Suppressor macrophage treated with lipopolysaccharide for 1 hour (primary cell): ENCODE results near the gene ITCH.

Source experiments
- DNase-seq, 3 donors: peaks; one replicate each; pipeline ENCODE4 v3.0.0-alpha.2; 2020 to 2022

Gene ITCH

DNA sequence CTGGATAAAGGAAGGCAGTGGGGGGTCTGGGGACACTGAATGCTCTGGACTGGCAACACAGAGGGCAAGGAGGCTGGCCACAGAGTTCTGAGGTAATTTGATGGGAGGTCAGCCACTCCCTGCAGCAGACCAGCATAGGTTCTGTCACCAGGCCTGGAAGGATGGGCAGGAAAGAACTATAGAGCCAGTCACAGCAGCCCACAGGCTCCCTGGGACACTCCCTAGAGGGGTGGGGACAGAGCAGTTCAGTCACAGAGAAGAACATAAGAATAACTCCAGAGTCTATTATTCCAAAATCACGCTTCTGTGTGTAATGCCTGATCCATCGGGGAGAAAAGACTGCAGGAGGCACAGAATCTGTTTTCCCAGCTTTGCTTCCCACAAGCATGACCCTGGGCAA is 172.8 kb downstream of the ITCH start:
- no peak for DNase-seq

DNA sequence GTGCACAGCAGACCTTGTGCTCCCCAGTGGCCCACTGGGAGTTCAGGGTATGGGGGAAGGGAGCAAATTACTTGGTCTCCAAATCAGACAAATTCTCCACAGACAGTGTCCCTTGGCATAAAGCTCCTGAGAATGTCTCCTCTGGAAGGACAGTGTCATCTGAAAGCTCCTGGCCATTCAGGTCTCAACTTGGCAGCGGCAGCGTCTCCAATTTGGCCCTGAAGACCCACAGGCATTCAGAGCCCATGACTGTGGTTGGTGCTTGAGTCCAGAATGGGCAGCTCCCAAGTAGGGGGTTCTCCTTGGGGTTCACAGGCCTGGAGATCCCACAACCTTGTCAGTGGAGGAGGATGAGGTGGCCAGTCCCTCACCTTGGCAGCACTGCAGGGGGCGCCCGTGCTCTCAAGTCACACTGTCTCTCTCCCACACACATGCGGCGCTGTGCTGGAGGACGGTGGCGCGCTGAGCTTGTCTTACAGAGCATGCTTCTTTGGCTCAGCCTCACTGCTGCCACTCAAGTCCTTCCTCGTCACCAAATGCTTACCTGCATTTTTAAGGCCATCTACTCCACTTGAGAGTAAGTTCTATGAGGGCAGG is 173.8 kb downstream of the ITCH start:
- peak; percentile 41 to 63 (median 47) for DNase-seq

DNA sequence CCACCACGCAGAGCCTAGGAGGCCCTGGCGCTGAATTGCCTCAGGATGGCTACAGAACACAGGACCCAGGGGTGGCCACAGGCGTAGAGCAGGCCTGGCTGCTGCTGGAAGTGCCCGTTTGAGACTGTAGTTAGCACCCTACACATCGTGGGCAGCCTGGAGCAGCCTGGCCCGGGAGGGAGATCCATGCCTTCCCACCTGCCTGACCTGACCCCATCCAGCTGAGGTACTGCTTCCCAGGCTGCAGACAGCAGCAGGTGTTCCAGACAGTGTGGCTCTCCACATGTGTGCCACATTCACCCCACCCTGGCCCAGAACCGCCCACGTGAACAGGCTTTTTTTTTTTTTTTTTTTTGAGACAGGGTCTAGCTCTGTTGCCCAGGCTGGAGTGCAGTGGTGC is 174.6 kb downstream of the ITCH start:
- no peak for DNase-seq

- DNase-seq, result peak; percentile 77 to 83 (median 78)
These were observed 175.6 kb downstream of the ITCH start for GRCh38 chr20:34538671-34539123.

DNA sequence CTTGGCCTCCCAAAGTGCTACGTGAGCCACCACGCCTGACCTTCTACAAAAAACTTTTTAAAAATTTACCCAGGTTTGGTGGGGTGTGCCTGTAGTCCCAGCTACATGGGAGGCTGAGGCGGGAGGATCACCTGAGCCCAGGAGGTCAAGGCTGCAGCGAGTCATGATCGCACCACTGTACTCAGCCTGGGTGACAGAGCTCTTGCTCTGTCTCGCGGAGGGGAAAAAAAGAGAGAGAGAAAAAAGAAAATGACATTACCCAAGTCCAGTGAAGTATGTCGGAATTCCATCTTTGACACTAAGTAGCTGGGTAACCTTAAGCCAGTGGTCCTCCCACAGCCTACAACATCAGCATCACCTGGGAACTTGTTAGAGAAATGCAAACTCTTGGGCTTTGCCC is 176.7 kb downstream of the ITCH start:
- DNase-seq, result no peak

- no peak for DNase-seq
These were observed 177.7 kb downstream of the ITCH start for GRCh38 chr20:34540596-34541263.

DNA sequence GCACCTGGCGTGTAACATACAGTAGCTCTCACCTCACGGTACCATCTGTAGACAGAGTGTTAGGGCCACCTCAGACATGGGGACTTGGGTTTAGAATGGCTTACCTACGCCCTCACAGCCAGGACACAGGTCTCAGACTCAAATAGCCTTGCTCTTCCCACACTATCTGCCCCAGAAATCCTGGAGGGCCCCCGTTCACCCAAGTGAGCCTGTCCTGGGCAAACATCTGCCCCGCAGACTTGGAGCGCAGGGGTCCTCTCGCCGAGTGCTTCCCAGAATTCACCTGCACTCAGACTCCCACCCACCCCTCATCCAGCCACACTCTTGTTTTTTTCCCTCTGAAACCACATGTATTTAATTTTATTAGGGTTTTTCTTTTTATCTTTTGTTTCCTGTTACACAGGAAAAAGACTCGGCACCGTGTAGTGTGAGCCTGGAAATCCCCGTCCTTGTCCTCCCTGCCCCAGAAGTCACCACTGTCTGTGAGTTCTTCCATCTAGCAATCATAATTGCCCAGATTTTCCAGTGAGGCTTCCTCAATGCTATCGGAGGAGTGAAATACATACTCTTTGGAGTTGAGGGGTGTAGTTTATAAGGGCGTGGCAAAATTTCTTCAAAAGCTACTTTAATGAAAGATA is 178.3 kb downstream of the ITCH start:
- no peak for DNase-seq

GRCh38 chr20:34541917-34542316 is 178.8 kb downstream of the ITCH start:
- no peak for DNase-seq

GRCh38 chr20:34542439-34542838 is 179.4 kb downstream of the ITCH start:
- no peak for DNase-seq

DNA sequence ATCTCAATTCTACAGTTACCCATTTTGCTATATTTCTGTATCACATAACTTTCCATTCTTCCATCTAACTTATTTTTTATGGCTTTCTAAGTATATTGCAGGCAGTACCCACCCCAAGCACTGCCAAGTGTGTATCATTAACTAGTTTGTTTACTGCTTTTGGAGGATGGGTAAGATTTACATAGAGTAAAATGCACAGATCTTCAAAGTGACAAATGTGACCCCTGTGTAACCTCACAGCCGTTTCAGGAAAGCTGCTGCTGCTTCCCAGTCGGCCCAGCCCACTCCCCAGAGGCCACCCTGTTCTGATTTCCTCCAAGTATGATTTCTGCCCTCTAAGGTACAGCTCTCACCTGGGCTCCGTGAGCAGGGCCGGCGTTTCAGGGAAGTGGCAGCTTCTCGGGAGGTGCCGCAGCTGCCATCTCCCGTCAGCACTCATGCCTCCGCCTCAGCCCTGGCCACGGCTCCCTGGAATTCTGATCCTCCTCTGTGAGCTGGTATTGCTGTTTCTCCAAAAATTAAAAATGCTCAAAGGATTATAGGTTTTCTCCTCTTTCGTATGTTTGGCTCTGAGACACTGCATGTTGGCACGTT is 180.5 kb downstream of the ITCH start:
- no peak for DNase-seq

DNA sequence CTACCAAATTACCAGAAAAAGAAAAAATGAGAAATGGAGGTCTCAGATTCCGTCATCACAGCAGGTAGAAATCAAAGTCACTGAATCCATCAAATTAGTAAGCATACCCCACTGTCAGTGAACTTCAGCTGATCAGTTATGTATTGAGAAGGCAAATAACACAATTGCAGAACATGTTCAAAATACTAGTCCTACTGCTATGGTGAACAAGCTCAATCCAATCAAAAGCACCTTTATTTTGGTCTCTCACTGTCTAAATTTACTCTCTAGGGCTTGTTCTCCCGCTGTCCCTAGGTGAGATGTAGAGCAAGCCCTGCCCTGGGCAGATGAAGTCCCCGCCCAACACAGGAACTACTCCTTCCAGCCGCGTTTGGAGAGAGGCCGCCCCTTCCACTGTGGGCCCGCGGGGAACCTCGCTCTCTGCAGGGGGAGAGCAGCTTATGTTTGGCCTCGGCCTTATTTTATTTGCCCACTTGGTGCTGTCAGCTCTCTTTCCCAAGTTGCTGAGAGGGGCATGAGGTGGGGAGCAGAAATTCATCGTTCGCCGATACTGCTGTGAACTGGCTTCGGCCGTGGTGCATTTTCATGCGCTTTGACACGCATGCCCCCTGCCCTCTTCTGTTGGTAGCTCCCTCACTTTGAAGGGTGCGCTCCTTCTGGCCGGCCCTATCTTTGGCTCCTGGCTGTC is 181.2 kb downstream of the ITCH start:
- no peak for DNase-seq

GRCh38 chr20:34546751-34547181 is 183.7 kb downstream of the ITCH start:
- DNase-seq, result no peak

GRCh38 chr20:34547844-34548613 is 185.0 kb downstream of the ITCH start:
- DNase-seq, result no peak

DNA sequence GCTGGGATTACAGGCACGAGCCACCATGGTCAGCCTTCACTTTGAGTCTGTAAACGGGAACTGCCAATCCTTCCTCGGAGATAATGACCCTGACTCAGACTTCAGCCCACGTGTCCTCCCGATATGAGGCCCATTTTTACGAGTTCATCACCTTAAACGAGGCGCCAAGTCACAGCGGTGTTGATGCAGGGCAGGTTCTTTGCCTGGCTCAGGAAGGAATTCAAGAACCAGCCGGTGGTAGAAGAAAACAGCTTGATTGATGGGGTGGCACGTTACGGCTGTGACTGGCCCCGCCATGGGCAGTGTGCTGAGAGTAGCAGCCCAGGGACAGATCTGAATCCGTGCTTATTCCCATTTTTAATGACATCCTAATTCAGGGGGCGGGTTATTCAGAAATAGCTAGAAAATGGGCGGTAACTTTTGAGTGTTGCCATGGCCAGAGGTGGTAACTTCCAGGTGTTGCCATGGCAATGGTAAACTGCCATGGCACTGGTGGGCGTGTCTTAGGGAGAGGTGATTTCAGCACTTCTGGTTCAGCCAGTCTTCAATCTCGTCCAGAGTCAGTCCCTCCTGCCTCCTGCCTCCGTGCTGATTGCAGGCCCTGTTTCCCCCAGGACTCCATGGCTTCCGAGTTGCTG is 186.3 kb downstream of the ITCH start:
- DNase-seq, result no peak

- no peak for DNase-seq
These were observed 186.8 kb downstream of the ITCH start for GRCh38 chr20:34549929-34550305.

- no peak for DNase-seq
These were observed 189.5 kb downstream of the ITCH start for GRCh38 chr20:34552569-34552968.

DNA sequence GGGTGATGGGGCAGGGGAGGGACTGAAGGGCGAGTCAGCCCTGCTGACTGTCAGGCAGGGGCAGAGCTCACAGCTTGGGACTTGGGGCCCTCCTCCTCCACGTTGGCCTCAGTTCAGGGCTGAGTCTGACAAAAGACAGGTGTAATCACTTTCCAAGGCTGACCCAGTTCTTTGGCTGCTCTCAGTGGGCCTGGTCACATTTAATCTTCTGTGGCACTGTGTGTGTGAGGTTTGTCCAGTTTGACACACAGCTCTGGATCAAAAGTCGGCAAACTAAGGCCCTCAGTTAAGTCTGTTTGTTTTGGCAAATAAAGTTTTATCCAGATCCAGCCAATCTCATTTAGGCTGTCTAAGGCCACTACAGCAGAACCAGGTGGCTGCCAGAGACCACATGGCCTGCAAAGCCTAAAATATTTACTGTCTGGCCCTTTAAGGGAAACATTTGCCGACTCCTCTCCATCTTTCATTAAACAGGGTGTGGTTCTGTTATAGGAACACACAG is 190.3 kb downstream of the ITCH start:
- DNase-seq, result no peak

DNA sequence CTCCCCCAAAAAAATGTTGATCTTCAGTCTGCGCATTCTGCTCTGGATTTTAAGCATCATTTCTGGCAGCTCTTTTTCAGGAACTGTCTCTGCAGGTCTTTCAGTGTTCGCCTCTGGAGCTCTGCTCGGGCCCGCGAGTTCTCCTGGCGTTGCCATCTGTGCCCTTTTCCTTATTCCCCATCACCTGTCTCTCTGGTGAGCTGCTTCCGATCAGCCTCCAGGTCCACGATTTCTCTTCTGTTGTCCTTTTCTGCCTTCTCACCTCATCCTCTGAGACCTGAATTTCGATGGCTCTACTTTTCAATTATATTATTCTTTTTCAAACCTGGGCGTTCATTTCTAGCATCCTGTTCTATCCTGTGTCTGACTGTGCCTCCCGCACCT is 194.9 kb downstream of the ITCH start:
- DNase-seq, result no peak

DNA sequence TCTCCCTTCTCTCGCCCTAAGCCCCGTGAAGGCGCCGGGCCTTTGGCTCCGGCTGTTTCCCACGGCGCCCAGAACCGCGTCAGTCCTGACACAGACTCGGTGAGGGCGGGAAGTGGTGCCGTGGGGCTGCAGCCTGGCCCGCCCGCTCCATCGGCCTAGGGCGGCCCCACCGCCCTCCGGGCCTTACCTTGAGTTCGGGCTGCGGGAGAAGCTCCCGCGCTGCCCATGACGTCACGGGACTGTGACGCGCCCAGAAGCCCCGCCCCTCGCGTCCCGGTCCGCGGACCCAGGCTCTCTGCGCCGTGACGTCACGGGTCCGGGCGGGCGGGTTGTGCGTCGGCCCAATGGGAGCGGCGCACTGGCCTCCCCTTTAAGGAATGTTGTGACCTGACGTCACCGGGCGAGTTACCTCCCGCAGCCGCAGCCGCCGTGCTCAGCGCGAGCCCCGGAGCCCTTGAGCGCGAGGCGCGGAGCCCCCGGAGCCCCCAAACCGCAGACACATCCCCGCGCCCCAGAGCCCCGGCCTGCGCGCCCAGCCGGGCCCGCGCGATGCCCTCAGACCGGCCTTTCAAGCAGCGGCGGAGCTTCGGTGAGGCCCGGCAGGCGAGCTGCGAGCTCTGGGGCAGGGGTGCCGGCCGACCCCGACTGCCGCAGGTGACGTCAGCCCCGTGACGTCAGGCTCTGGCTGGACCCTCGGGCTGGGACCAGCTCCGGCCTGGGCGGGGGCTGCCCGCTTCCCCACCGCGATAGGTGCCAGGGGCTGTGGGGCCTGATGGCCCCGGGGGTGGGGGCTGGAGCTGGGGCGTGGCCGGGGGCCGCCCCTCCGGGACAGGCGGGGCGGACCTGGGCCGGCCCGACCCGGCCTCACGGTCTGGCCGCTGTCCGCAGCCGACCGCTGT is 195.5 kb downstream of the ITCH start, which contains the start of gene MAP1LC3A:
Gene MAP1LC3A (plus strand): TSS at position 399 of the 899 bp plus-strand sequence. CDS start 151 bp downstream, at position 550.
- peak; percentile 97 to 99 (median 98) for DNase-seq

GRCh38 chr20:34559311-34560140 is 196.5 kb downstream of the ITCH start:
- no peak for DNase-seq
